ENCODE results near the gene LAMB2.

DNA sequence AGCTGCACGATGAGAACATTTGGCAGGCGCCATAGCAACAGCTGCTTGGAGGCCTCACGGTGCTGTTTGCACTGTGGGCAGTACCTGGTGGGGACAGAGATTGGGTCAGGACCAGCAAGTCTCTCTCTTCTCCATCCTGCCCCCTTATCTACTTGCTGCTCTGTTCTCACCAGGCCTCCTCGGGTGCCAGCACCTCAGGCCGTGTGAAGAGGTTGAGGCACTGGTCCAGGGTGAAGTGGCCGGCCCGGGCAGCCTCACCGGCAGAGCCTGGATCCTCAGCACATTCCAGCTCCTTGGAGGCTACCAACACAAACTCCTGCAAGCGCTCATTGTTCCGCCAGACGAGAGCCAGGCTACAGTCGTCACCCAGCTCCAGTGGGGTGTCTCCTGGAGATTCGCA lies 22.1 kb downstream of the LAMB2 start:
- TF ChIP-seq, protein P1, sequence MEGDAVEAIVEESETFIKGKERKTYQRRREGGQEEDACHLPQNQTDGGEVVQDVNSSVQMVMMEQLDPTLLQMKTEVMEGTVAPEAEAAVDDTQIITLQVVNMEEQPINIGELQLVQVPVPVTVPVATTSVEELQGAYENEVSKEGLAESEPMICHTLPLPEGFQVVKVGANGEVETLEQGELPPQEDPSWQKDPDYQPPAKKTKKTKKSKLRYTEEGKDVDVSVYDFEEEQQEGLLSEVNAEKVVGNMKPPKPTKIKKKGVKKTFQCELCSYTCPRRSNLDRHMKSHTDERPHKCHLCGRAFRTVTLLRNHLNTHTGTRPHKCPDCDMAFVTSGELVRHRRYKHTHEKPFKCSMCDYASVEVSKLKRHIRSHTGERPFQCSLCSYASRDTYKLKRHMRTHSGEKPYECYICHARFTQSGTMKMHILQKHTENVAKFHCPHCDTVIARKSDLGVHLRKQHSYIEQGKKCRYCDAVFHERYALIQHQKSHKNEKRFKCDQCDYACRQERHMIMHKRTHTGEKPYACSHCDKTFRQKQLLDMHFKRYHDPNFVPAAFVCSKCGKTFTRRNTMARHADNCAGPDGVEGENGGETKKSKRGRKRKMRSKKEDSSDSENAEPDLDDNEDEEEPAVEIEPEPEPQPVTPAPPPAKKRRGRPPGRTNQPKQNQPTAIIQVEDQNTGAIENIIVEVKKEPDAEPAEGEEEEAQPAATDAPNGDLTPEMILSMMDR (conservative IDR thresholded peaks at IDR 0.05; ENCODE audit: low read length) = no peak
- no peak for TF ChIP-seq EZH2phosphoT487 (IDR thresholded peaks at IDR 0.05; ENCODE audit: borderline replicate concordance, low read depth, low read length)

Data from OCI-LY7 (cell line).